Parietal lobe (tissue), 1 donor: ENCODE measurements around the gene CXCL14. TPM values are rescaled to one million over a fixed set of nuclear protein-coding genes. Genes with fewer than 3 reads are reported as not detected.

ENCODE experiments used
- total RNA-seq: library from RNA; depleted of rRNA; stranded (reverse); fragments of >200 nt; gene quantifications from one replicate; pipeline ENCODE4 v1.2.3, GENCODE V29; 2014

Gene CXCL14
- total RNA-seq = 7.8 TPM

GRCh38 chr5:135578685-135579341 is at the start of gene CXCL14:
Gene CXCL14, minus strand, starts transcription at chr5:135578991. Its CDS starts 213 bp downstream, at chr5:135578778.

GRCh38 chr5:135535820-135536801 is 42.7 kb downstream of the CXCL14 start, which contains the start of gene NEUROG1:
Gene NEUROG1, minus strand, starts transcription at chr5:135535964. Its CDS starts 274 bp downstream, at chr5:135535690.

Other genes starting within 250 kb of the CXCL14 start
- 213 TPM for gene MACROH2A1, start 179.8 kb downstream of the CXCL14 start, total RNA-seq
- gene DCANP1, start 131.6 kb downstream of the CXCL14 start, total RNA-seq = not detected
- not detected for gene TIFAB, start 126.6 kb downstream of the CXCL14 start, total RNA-seq
- 1.6 TPM for gene NEUROG1, start 43.0 kb downstream of the CXCL14 start, total RNA-seq